HEK293 (cell line): Measurements from ENCODE around the gene MAGI1.

Experiments
- FEZF1 ChIP-seq: fragments of 450-650 bp; formaldehyde crosslinking; IDR thresholded peaks from 2 replicates; pipeline ENCODE4 v1.5.1; 2016; ENCODE audit warnings: missing biosample characterization, missing genetic modification characterization
- MZF1 ChIP-seq: fragments of 450-650 bp; formaldehyde crosslinking; IDR thresholded peaks from 2 replicates; pipeline ENCODE4 v1.5.1; 2017; ENCODE audit warnings: missing biosample characterization, missing genetic modification characterization, borderline replicate concordance
- PBX3 ChIP-seq: sonication (generic); formaldehyde crosslinking; IDR thresholded peaks from 2 replicates; pipeline ENCODE4 v1.8.1; 2022; ENCODE audit warnings: mild to moderate bottlenecking, moderate library complexity, missing genetic modification reagents
- RBAK ChIP-seq: fragments of 450-650 bp; formaldehyde crosslinking; IDR thresholded peaks from 2 replicates; pipeline ENCODE4 v1.5.1; 2016; ENCODE audit warnings: missing biosample characterization, missing genetic modification characterization
- REST ChIP-seq: fragments of 450-650 bp; formaldehyde crosslinking; IDR thresholded peaks from 2 replicates; pipeline ENCODE4 v1.5.1; 2016; ENCODE audit warnings: missing biosample characterization, missing genetic modification characterization
- ZBTB10 ChIP-seq: fragments of 450-650 bp; formaldehyde crosslinking; IDR thresholded peaks from 2 replicates; pipeline ENCODE4 v1.5.1; 2016; ENCODE audit warnings: missing biosample characterization, missing genetic modification characterization
- ZBTB26 ChIP-seq: fragments of 450-650 bp; formaldehyde crosslinking; optimal IDR thresholded peaks from 2 replicates; pipeline ENCODE3; 2016; ENCODE audit warnings: missing biosample characterization, mild to moderate bottlenecking, missing genetic modification characterization
- ZFP37 ChIP-seq: fragments of 450-650 bp; formaldehyde crosslinking; IDR thresholded peaks from 2 replicates; pipeline ENCODE4 v1.5.1; 2016; ENCODE audit warnings: missing biosample characterization, missing genetic modification characterization
- ZNF175 ChIP-seq: fragments of 450-650 bp; formaldehyde crosslinking; IDR thresholded peaks from 2 replicates; pipeline ENCODE4 v1.5.1; 2016; ENCODE audit warnings: missing biosample characterization, missing genetic modification characterization
- ZNF302 ChIP-seq: fragments of 450-650 bp; formaldehyde crosslinking; IDR thresholded peaks from 2 replicates; pipeline ENCODE4 v1.5.1; 2016; ENCODE audit warnings: missing biosample characterization, missing genetic modification characterization, low read depth
- ZNF350 ChIP-seq: fragments of 450-650 bp; formaldehyde crosslinking; IDR thresholded peaks from 2 replicates; pipeline ENCODE4 v1.5.0; 2017; ENCODE audit warnings: missing biosample characterization, mild to moderate bottlenecking, missing genetic modification characterization
- ZNF398 ChIP-seq: fragments of 450-650 bp; formaldehyde crosslinking; IDR thresholded peaks from 2 replicates; pipeline ENCODE4 v1.5.1; 2017; ENCODE audit warnings: missing biosample characterization, missing genetic modification characterization
- ZNF423 ChIP-seq: fragments of 450-650 bp; formaldehyde crosslinking; IDR thresholded peaks from 2 replicates; pipeline ENCODE4 v1.5.1; 2016; ENCODE audit warnings: missing biosample characterization, missing genetic modification characterization
- ZNF449 ChIP-seq: fragments of 450-650 bp; formaldehyde crosslinking; IDR thresholded peaks from 2 replicates; pipeline ENCODE4 v1.5.1; 2017; ENCODE audit warnings: missing biosample characterization, mild to moderate bottlenecking, missing genetic modification characterization, moderate library complexity
- ZNF530 ChIP-seq: fragments of 450-650 bp; formaldehyde crosslinking; IDR thresholded peaks from 2 replicates; pipeline ENCODE4 v1.5.1; 2016; ENCODE audit warnings: low read depth, missing biosample characterization, missing genetic modification characterization
- ZNF544 ChIP-seq: fragments of 450-650 bp; formaldehyde crosslinking; IDR thresholded peaks from 2 replicates; pipeline ENCODE4 v1.5.0; 2017; ENCODE audit warnings: missing biosample characterization, missing genetic modification characterization
- ZNF561 ChIP-seq: fragments of 450-650 bp; IDR thresholded peaks from 2 replicates; pipeline ENCODE4 v1.5.1; 2018; ENCODE audit warnings: missing biosample characterization, missing genetic modification characterization, borderline replicate concordance
- ZNF596 ChIP-seq: fragments of 450-650 bp; IDR thresholded peaks from 2 replicates; pipeline ENCODE4 v1.5.0; 2018; ENCODE audit warnings: missing biosample characterization, mild to moderate bottlenecking, missing genetic modification characterization, moderate library complexity
- ZNF639 ChIP-seq: fragments of 450-650 bp; formaldehyde crosslinking; IDR thresholded peaks from 2 replicates; pipeline ENCODE4 v1.5.1; 2016; ENCODE audit warnings: missing biosample characterization, missing genetic modification characterization
- ZNF654 ChIP-seq: fragments of 450-650 bp; formaldehyde crosslinking; IDR thresholded peaks from 2 replicates; pipeline ENCODE4 v1.5.1; 2016; ENCODE audit warnings: low read depth, missing biosample characterization, missing genetic modification characterization
- ZNF701 ChIP-seq: fragments of 450-650 bp; formaldehyde crosslinking; IDR thresholded peaks from 2 replicates; pipeline ENCODE4 v1.5.1; 2016; ENCODE audit warnings: missing biosample characterization, missing genetic modification characterization
- ZNF777 ChIP-seq: fragments of 450-650 bp; formaldehyde crosslinking; IDR thresholded peaks from 2 replicates; pipeline ENCODE4 v1.5.1; 2017; ENCODE audit warnings: missing biosample characterization, missing genetic modification characterization, borderline replicate concordance
- ZNF830 ChIP-seq: fragments of 450-650 bp; IDR thresholded peaks from 2 replicates; pipeline ENCODE4 v1.5.0; 2018; ENCODE audit warnings: missing biosample characterization, missing genetic modification characterization, low read depth, mild to moderate bottlenecking, moderate library complexity
- ZNF843 ChIP-seq: fragments of 450-650 bp; formaldehyde crosslinking; IDR thresholded peaks from 2 replicates; pipeline ENCODE4 v1.5.1; 2016; ENCODE audit warnings: missing biosample characterization, missing genetic modification characterization
- ZSCAN23 ChIP-seq: fragments of 450-650 bp; formaldehyde crosslinking; IDR thresholded peaks from 2 replicates; pipeline ENCODE4 v1.5.1; 2016; ENCODE audit warnings: missing biosample characterization, missing genetic modification characterization

MAGI1 gene

GRCh38 chr3:66038726-66039589 is at the start of gene MAGI1 (continued):
- TF ChIP-seq ZNF449 (tag by site-specific recombination) (no peak), ZNF530 (tag by site-specific recombination) (no peak), ZNF639 (tag by site-specific recombination) (no peak), PBX3 (peak; percentile 35; the same call in 1 of the 2 replicates), ZNF175 (tag by site-specific recombination) (no peak), ZBTB26 (peak; percentile 89), REST (no peak), ZBTB10 (tag by site-specific recombination) (peak; percentile 96), ZNF302 (tag by site-specific recombination) (no peak), ZNF423 (tag by site-specific recombination) (peak; percentile 73; the same call in 1 of the 2 replicates), ZNF701 (tag by site-specific recombination) (no peak), RBAK (tag by site-specific recombination) (no peak), ZNF350 (no peak), FEZF1 (tag by site-specific recombination) (no peak), ZNF596 (tag by site-specific recombination) (peak; percentile 35; the same call in 1 of the 2 replicates), ZFP37 (tag by site-specific recombination) (0 out of 2 replicates have a peak, but pooled peaks have one; percentile 30), ZNF398 (tag by site-specific recombination) (peak; percentile 79), ZNF654 (tag by site-specific recombination) (no peak), MZF1 (tag by site-specific recombination) (no peak; the same call in 1 of the 2 replicates), ZNF561 (tag by site-specific recombination) (0 out of 2 replicates have a peak, but pooled peaks have one; percentile 38), ZNF830 (tag by site-specific recombination) (no peak), ZNF843 (peak; percentile 49; the same call in 1 of the 2 replicates), ZNF777 (no peak), ZSCAN23 (tag by site-specific recombination) (no peak), ZNF544 (tag by site-specific recombination) (no peak)
